ENCODE results near the gene EGFR.

EGFR gene

GRCh38 chr7:55104123-55104522, 85.3 kb downstream of the EGFR start:
- TF ChIP-seq CTCF (IDR thresholded peaks at IDR 0.05; ENCODE audit: insufficient read depth, low read length, poor library complexity, severe bottlenecking), result no peak
- TF ChIP-seq EZH2phosphoT487 (conservative IDR thresholded peaks at IDR 0.05; ENCODE audit: low read length), result no peak
- H3K9me2 ChIP-seq (replicated peaks; ENCODE audit: insufficient read depth, low read length), result no peaks in the 10 kb centered on the region
- no peaks in the 10 kb centered on the region for H3F3A ChIP-seq (ENCODE audit: insufficient read depth)
- no peak overlapping the region for H2AFZ ChIP-seq (ENCODE audit: low read depth, low read length, severe bottlenecking)
- H3K27me3 ChIP-seq (ENCODE audit: low read length), result no peaks in the 10 kb centered on the region
- H3K27ac ChIP-seq (ENCODE audit: low read depth, low read length), result no peak overlapping the region
- H3K9me3 ChIP-seq (ENCODE audit: insufficient read depth, low read length), result no peaks in the 10 kb centered on the region
- H3K79me2 ChIP-seq (ENCODE audit: insufficient read depth, low read length), result no peaks in the 10 kb centered on the region
- H3K4me2 ChIP-seq (ENCODE audit: low read depth, low read length, poor library complexity, severe bottlenecking), result no peak overlapping the region
- H3K4me3 ChIP-seq (ENCODE audit: insufficient read depth, low read length, poor library complexity, severe bottlenecking), result no peak overlapping the region
- no peak overlapping the region for H3K9ac ChIP-seq (ENCODE audit: low read length)
- no peaks in the 10 kb centered on the region for H4K20me1 ChIP-seq (ENCODE audit: low read depth, low read length)
- H3K36me3 ChIP-seq (ENCODE audit: low read length), result no peaks in the 10 kb centered on the region

GRCh38 chr7:55104712-55105433, 86.1 kb downstream of the EGFR start:
- Histone ChIP-seq H3K36me3 (ENCODE audit: low read length) (no peaks in the 10 kb centered on the region), H3K9me3 (ENCODE audit: insufficient read depth, low read length) (no peaks in the 10 kb centered on the region), H3K27me3 (ENCODE audit: low read length) (no peaks in the 10 kb centered on the region), H3K9me2 (replicated peaks; ENCODE audit: insufficient read depth, low read length) (no peaks in the 10 kb centered on the region), H2AFZ (ENCODE audit: low read depth, low read length, severe bottlenecking) (no peak overlapping the region), H4K20me1 (ENCODE audit: low read depth, low read length) (no peaks in the 10 kb centered on the region), H3F3A (ENCODE audit: insufficient read depth) (no peaks in the 10 kb centered on the region), H3K79me2 (ENCODE audit: insufficient read depth, low read length) (no peaks in the 10 kb centered on the region), H3K4me2 (ENCODE audit: low read depth, low read length, poor library complexity, severe bottlenecking) (no peak overlapping the region), H3K4me3 (ENCODE audit: insufficient read depth, low read length, poor library complexity, severe bottlenecking) (no peak overlapping the region), H3K9ac (ENCODE audit: low read length) (no peak overlapping the region), H3K27ac (ENCODE audit: low read depth, low read length) (no peak overlapping the region)
- TF ChIP-seq EZH2phosphoT487 (conservative IDR thresholded peaks at IDR 0.05; ENCODE audit: low read length) (no peak), CTCF (IDR thresholded peaks at IDR 0.05; ENCODE audit: insufficient read depth, low read length, poor library complexity, severe bottlenecking) (no peak)

- no peak overlapping the region for H2AFZ ChIP-seq (ENCODE audit: low read depth, low read length, severe bottlenecking)
- H3K27me3 ChIP-seq (ENCODE audit: low read length), result no peaks in the 10 kb centered on the region
- no peaks in the 10 kb centered on the region for H3K36me3 ChIP-seq (ENCODE audit: low read length)
- H4K20me1 ChIP-seq (ENCODE audit: low read depth, low read length), result no peaks in the 10 kb centered on the region
- H3K27ac ChIP-seq (ENCODE audit: low read depth, low read length), result no peak overlapping the region
- no peak overlapping the region for H3K4me3 ChIP-seq (ENCODE audit: insufficient read depth, low read length, poor library complexity, severe bottlenecking)
- no peak overlapping the region for H3K9ac ChIP-seq (ENCODE audit: low read length)
- no peak overlapping the region for H3K4me2 ChIP-seq (ENCODE audit: low read depth, low read length, poor library complexity, severe bottlenecking)
- no peaks in the 10 kb centered on the region for H3K79me2 ChIP-seq (ENCODE audit: insufficient read depth, low read length)
- no peak for TF ChIP-seq CTCF (IDR thresholded peaks at IDR 0.05; ENCODE audit: insufficient read depth, low read length, poor library complexity, severe bottlenecking)
- no peak for TF ChIP-seq EZH2phosphoT487 (conservative IDR thresholded peaks at IDR 0.05; ENCODE audit: low read length)
- no peaks in the 10 kb centered on the region for H3K9me3 ChIP-seq (ENCODE audit: insufficient read depth, low read length)
- no peaks in the 10 kb centered on the region for H3K9me2 ChIP-seq (replicated peaks; ENCODE audit: insufficient read depth, low read length)
- H3F3A ChIP-seq (ENCODE audit: insufficient read depth), result no peaks in the 10 kb centered on the region
Observed at GRCh38 chr7:55105952-55106351, 87.1 kb downstream of the EGFR start.
